Measurements from ENCODE around the gene RIMS1. TPM values are rescaled to one million over a fixed set of nuclear protein-coding genes. Genes with fewer than 3 reads are reported as not detected.

RIMS1 gene
- total RNA-seq, 5 donors from 2014 or later (not counting 1 experiment from before 2014, with no cell fraction given): not detected

GRCh38 chr6:72374172-72374571, 487.8 kb downstream of the RIMS1 start:
- Mint-ChIP-seq H3K9me3 (no peaks in the 10 kb centered on the region), H3K4me1 (no peaks in the 10 kb centered on the region), H3K36me3 (no peaks in the 10 kb centered on the region), H3K27ac (no peak overlapping the region), H3K27me3 (peaks cover 3 to 17% of the 10 kb centered on the region in 2 donors), H3K4me3 (no peak overlapping the region)
- ChIA-PET CTCF (no interaction called here), POLR2A (no interaction called here)
- WGBS (ENCODE audit: insufficient coverage): 100% methylated on average over 1 of the region's 3 CpGs
- no peaks in the 10 kb centered on the region for H3K36me3 ChIP-seq (ENCODE audit: control insufficient read depth in 2 of 2, extremely low read depth in 1 of 2, insufficient read depth in 1 of 2, low read length in 1 of 2)
- DNase-seq (no peak), ATAC-seq (replicated peaks in 1 of 4) (no peak)
- H3K4me3 ChIP-seq (ENCODE audit: control insufficient read depth in 1 of 2, extremely low read depth in 1 of 2, low read length in 1 of 2): no peak overlapping the region
- no peaks in the 10 kb centered on the region for H3K9me3 ChIP-seq
- H3K4me1 ChIP-seq (ENCODE audit: control insufficient read depth in 1 of 2, extremely low read depth in 1 of 2, insufficient read depth in 2 of 2, low read length in 2 of 2): no peaks in the 10 kb centered on the region
- H3K27ac ChIP-seq (ENCODE audit: low read length): no peak overlapping the region
- H3K27me3 ChIP-seq (replicated peaks in 1 of 2; ENCODE audit: control insufficient read depth in 2 of 2, extremely low read depth in 1 of 2, insufficient read depth in 2 of 2, low read length in 1 of 2): peaks cover 0 to 3% of the 10 kb centered on the region in 2 experiments

DNA sequence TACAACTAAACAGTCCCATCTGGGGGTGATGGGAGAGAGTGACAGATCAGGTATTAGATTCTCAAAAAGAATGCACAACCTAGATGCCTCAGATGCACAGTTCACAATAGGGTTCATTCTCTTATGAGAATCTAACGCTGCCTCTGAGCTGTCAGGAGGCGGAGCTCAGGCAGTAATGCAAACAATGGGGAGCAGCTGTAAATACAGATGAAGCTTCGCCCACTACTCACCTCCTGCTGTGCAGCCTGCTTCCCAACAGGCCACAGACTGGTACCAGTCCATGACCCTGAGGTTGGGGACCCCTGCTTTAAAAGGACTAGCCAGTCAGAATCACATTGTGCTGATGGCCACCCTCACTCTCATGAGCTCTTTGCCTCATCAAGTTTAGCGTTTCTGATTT, 488.5 kb downstream of the RIMS1 start:
- ChIA-PET CTCF (interaction anchor here in 1 of 2 donors (0.7 kb wide), 1 partner anchor 1721 kb away, joined by 3 read pairs; no protein-coding TSS in a partner anchor), POLR2A (no interaction called here)
- no peak overlapping the region for H3K27ac ChIP-seq (ENCODE audit: low read length)
- no peaks in the 10 kb centered on the region for H3K9me3 ChIP-seq
- H3K4me1 ChIP-seq (ENCODE audit: control insufficient read depth in 1 of 2, extremely low read depth in 1 of 2, insufficient read depth in 2 of 2, low read length in 2 of 2): no peaks in the 10 kb centered on the region
- peaks cover 0 to 3% of the 10 kb centered on the region in 2 experiments for H3K27me3 ChIP-seq (replicated peaks in 1 of 2; ENCODE audit: control insufficient read depth in 2 of 2, extremely low read depth in 1 of 2, insufficient read depth in 2 of 2, low read length in 1 of 2)
- Mint-ChIP-seq H3K36me3 (no peaks in the 10 kb centered on the region), H3K27me3 (peaks cover 3 to 17% of the 10 kb centered on the region in 2 donors), H3K27ac (no peak overlapping the region), H3K9me3 (no peaks in the 10 kb centered on the region), H3K4me1 (no peaks in the 10 kb centered on the region), H3K4me3 (no peak overlapping the region)
- H3K4me3 ChIP-seq (ENCODE audit: control insufficient read depth in 1 of 2, extremely low read depth in 1 of 2, low read length in 1 of 2): no peak overlapping the region
- 72% methylated on average over 4 of the region's 4 CpGs for WGBS (ENCODE audit: insufficient coverage)
- H3K36me3 ChIP-seq (ENCODE audit: control insufficient read depth in 2 of 2, extremely low read depth in 1 of 2, insufficient read depth in 1 of 2, low read length in 1 of 2): no peaks in the 10 kb centered on the region
- ATAC-seq (replicated peaks in 1 of 4) (no peak), DNase-seq (no peak)

DNA sequence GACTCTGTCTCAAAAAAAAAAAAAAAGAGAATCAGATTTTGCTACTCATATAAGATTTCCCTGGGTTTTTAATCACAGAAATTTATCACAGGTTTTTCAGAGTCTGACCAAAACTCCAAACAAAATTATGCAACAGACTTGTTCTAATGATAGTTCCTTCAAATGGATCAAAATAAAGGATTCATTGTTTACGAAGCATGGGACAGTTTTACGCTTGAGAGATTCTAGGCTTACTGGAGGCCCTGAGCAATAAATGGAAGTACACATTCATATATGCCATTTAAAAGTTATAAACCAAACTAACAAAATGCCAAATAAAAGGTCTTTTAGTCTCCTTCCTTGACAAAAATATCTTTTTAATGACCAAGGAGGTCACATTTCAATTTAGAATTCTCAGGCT, 490.4 kb downstream of the RIMS1 start:
- no peaks in the 10 kb centered on the region for H3K9me3 ChIP-seq
- Mint-ChIP-seq H3K4me3 (no peak overlapping the region), H3K9me3 (no peaks in the 10 kb centered on the region), H3K27me3 (peaks cover 2 to 17% of the 10 kb centered on the region in 2 donors), H3K36me3 (no peaks in the 10 kb centered on the region), H3K4me1 (no peaks in the 10 kb centered on the region), H3K27ac (no peak overlapping the region)
- H3K27ac ChIP-seq (ENCODE audit: low read length): no peak overlapping the region
- DNase-seq: no peak
- H3K4me3 ChIP-seq (ENCODE audit: control insufficient read depth in 1 of 2, extremely low read depth in 1 of 2, low read length in 1 of 2): no peak overlapping the region
- H3K36me3 ChIP-seq (ENCODE audit: control insufficient read depth in 2 of 2, extremely low read depth in 1 of 2, insufficient read depth in 1 of 2, low read length in 1 of 2): no peaks in the 10 kb centered on the region
- H3K4me1 ChIP-seq (ENCODE audit: control insufficient read depth in 1 of 2, extremely low read depth in 1 of 2, insufficient read depth in 2 of 2, low read length in 2 of 2): no peaks in the 10 kb centered on the region
- 80% methylated on average over 1 of the region's 2 CpGs for WGBS (ENCODE audit: insufficient coverage)
- ATAC-seq (replicated peaks in 1 of 4): no peak
- CTCF ChIA-PET: no interaction called here
- POLR2A ChIA-PET: no interaction called here
- peaks cover 0 to 3% of the 10 kb centered on the region in 2 experiments for H3K27me3 ChIP-seq (replicated peaks in 1 of 2; ENCODE audit: control insufficient read depth in 2 of 2, extremely low read depth in 1 of 2, insufficient read depth in 2 of 2, low read length in 1 of 2)

- no peak overlapping the region for H3K4me3 Mint-ChIP-seq
- Histone ChIP-seq H3K9me3 (no peaks in the 10 kb centered on the region), H3K36me3 (ENCODE audit: control insufficient read depth in 2 of 2, extremely low read depth in 1 of 2, insufficient read depth in 1 of 2, low read length in 1 of 2) (no peaks in the 10 kb centered on the region), H3K27ac (ENCODE audit: low read length) (no peak overlapping the region), H3K27me3 (replicated peaks in 1 of 2; ENCODE audit: control insufficient read depth in 2 of 2, extremely low read depth in 1 of 2, insufficient read depth in 2 of 2, low read length in 1 of 2) (peaks cover 0 to 3% of the 10 kb centered on the region in 2 experiments), H3K4me3 (ENCODE audit: control insufficient read depth in 1 of 2, extremely low read depth in 1 of 2, low read length in 1 of 2) (no peak overlapping the region), H3K4me1 (ENCODE audit: control insufficient read depth in 1 of 2, extremely low read depth in 1 of 2, insufficient read depth in 2 of 2, low read length in 2 of 2) (no peaks in the 10 kb centered on the region)
- H3K4me1 Mint-ChIP-seq: peaks cover 0 to 2% (median 0%) of the 10 kb centered on the region in 3 donors
- H3K27ac Mint-ChIP-seq: no peak overlapping the region
- 75% methylated on average over 4 of the region's 6 CpGs for WGBS (ENCODE audit: insufficient coverage)
- POLR2A ChIA-PET: interaction anchor here in 1 of 2 donors (0.5 to 0.6 kb wide), 2 partner anchors 15 to 765 kb away, joined by 3 read pairs; no protein-coding TSS in a partner anchor
- DNase-seq: no peak
- CTCF ChIA-PET: interaction anchor here in 1 of 2 donors (1.0 kb wide), 1 partner anchor 30 kb away, joined by 3 read pairs; no protein-coding TSS in a partner anchor
- H3K27me3 Mint-ChIP-seq: peaks cover 2 to 10% of the 10 kb centered on the region in 2 donors
- H3K36me3 Mint-ChIP-seq: no peaks in the 10 kb centered on the region
- no peaks in the 10 kb centered on the region for H3K9me3 Mint-ChIP-seq
- ATAC-seq (replicated peaks in 1 of 4): no peak
Measured at GRCh38 chr6:72381076-72381475, 494.7 kb downstream of the RIMS1 start.

GRCh38 chr6:72382602-72383529, 496.5 kb downstream of the RIMS1 start:
- peaks cover 0 to 2% (median 0%) of the 10 kb centered on the region in 3 donors for H3K4me1 Mint-ChIP-seq
- ATAC-seq (replicated peaks in 1 of 4): no peak
- Histone ChIP-seq H3K27ac (ENCODE audit: low read length) (no peak overlapping the region), H3K9me3 (no peaks in the 10 kb centered on the region), H3K36me3 (ENCODE audit: control insufficient read depth in 2 of 2, extremely low read depth in 1 of 2, insufficient read depth in 1 of 2, low read length in 1 of 2) (no peaks in the 10 kb centered on the region), H3K4me3 (ENCODE audit: control insufficient read depth in 1 of 2, extremely low read depth in 1 of 2, low read length in 1 of 2) (no peak overlapping the region), H3K27me3 (replicated peaks in 1 of 2; ENCODE audit: control insufficient read depth in 2 of 2, extremely low read depth in 1 of 2, insufficient read depth in 2 of 2, low read length in 1 of 2) (no peaks in the 10 kb centered on the region), H3K4me1 (ENCODE audit: control insufficient read depth in 1 of 2, extremely low read depth in 1 of 2, insufficient read depth in 2 of 2, low read length in 2 of 2) (no peaks in the 10 kb centered on the region)
- H3K9me3 Mint-ChIP-seq: no peaks in the 10 kb centered on the region
- peaks cover 2 to 13% of the 10 kb centered on the region in 2 donors for H3K27me3 Mint-ChIP-seq
- no peak overlapping the region for H3K27ac Mint-ChIP-seq
- DNase-seq: no peak
- ChIA-PET POLR2A (no interaction called here), CTCF (no interaction called here)
- WGBS (ENCODE audit: insufficient coverage): 46% methylated on average over 2 of the region's 4 CpGs
- no peak overlapping the region for H3K4me3 Mint-ChIP-seq
- H3K36me3 Mint-ChIP-seq: no peaks in the 10 kb centered on the region

- Histone ChIP-seq H3K27ac (ENCODE audit: low read length) (no peak overlapping the region), H3K36me3 (ENCODE audit: control insufficient read depth in 2 of 2, extremely low read depth in 1 of 2, insufficient read depth in 1 of 2, low read length in 1 of 2) (no peaks in the 10 kb centered on the region), H3K27me3 (replicated peaks in 1 of 2; ENCODE audit: control insufficient read depth in 2 of 2, extremely low read depth in 1 of 2, insufficient read depth in 2 of 2, low read length in 1 of 2) (no peaks in the 10 kb centered on the region), H3K9me3 (no peaks in the 10 kb centered on the region), H3K4me1 (ENCODE audit: control insufficient read depth in 1 of 2, extremely low read depth in 1 of 2, insufficient read depth in 2 of 2, low read length in 2 of 2) (no peaks in the 10 kb centered on the region), H3K4me3 (ENCODE audit: control insufficient read depth in 1 of 2, extremely low read depth in 1 of 2, low read length in 1 of 2) (no peak overlapping the region)
- 63% methylated on average over 4 of the region's 8 CpGs for WGBS (ENCODE audit: insufficient coverage)
- CTCF ChIA-PET: no interaction called here
- POLR2A ChIA-PET: no interaction called here
- ATAC-seq (replicated peaks in 1 of 4) (no peak), DNase-seq (no peak)
- Mint-ChIP-seq H3K36me3 (no peaks in the 10 kb centered on the region), H3K27me3 (peaks cover 0 to 15% of the 10 kb centered on the region in 2 donors), H3K9me3 (no peaks in the 10 kb centered on the region), H3K4me1 (peaks cover 0 to 2% (median 0%) of the 10 kb centered on the region in 3 donors), H3K27ac (no peak overlapping the region), H3K4me3 (no peak overlapping the region)
Measured at GRCh38 chr6:72386324-72386723, 500.0 kb downstream of the RIMS1 start.

All from T-cell (primary cell).